K562 (cell line): ENCODE measurements around the gene KIR2DL3. TPM values are rescaled to one million over a fixed set of nuclear protein-coding genes. Genes with fewer than 3 reads are reported as not detected.

ENCODE experiments used
- ATAC-seq: fragments of 200-7000 bp; cut with Tn5 transposase; 3 replicates; pipeline ENCODE4 v1.9.1; 2020; ENCODE audit warnings: moderate library complexity
- BruUV-seq: library from RNA; stranded (reverse); fragments of 400-500 nt; replicated peaks from 2 replicates; lab custom pipeline; 2021; lab: Mats Ljungman, UMichigan
- CTCF ChIA-PET: fragments of 300-600 bp; formaldehyde crosslinking; extraction: SDS; loops from one replicate; lab custom pipeline; 2021; ENCODE audit warnings: low intra/inter-chr PET ratio; lab: Yijun Ruan, JAX
- POLR2A ChIA-PET: fragments of 300-600, 350-650 bp; sonication (Branson Sonifier 250); formaldehyde crosslinking; extraction: SDS; loops from one replicate; lab custom pipeline; 2021; ENCODE audit warnings: antibody characterized with exemption, inconsistent platforms; lab: Yijun Ruan, JAX
- DNase-seq, 4 experiments: peaks; one replicate each; pipeline versions ENCODE4 v3.0.0 to v3.0.0-alpha.2; 2011 to 2018; ENCODE audit warnings: low spot score in 3 of 4, mixed read lengths in 3 of 4; ENCODE audit errors: extremely low read depth in 1 of 4
- FAIRE-seq: peaks from 2 replicates; lab custom pipeline; 2011; peaks lifted over from hg19 to GRCh38; lab: Jason Lieb, UNC
- H2AFZ ChIP-seq: 2 replicates; pipeline ENCODE4 v1.6.0; 2011; ENCODE audit warnings: low read depth, low read length, control low read depth, inconsistent platforms
- H3K27ac ChIP-seq: fragments of 200-600 bp; 3 replicates; pipeline ENCODE4 v1.8.0; 2011; ENCODE audit warnings: low read depth, mild to moderate bottlenecking, control low read depth, inconsistent platforms, low read length, moderate library complexity, mixed read lengths; ENCODE audit errors: extremely low read depth
- H3K27me3 ChIP-seq, 2 experiments: fragments of 300-600 bp in 1 of 2; 2 replicates in 1 of 2; 3 replicates in 1 of 2; pipeline versions ENCODE4 v1.6.0 to v1.8.0; 2011; ENCODE audit warnings: inconsistent platforms in 2 of 2, low read length in 2 of 2, mild to moderate bottlenecking in 1 of 2, mixed read lengths in 1 of 2, moderate library complexity in 1 of 2; ENCODE audit not compliant: control insufficient read depth in 2 of 2, insufficient read depth in 2 of 2
- H3K36me3 ChIP-seq: fragments of 300-600 bp; 3 replicates; pipeline ENCODE4 v1.8.0; 2011; ENCODE audit warnings: mild to moderate bottlenecking, low read length, inconsistent platforms; ENCODE audit not compliant: control insufficient read depth, insufficient read depth
- H3K4me1 ChIP-seq, 2 experiments: fragments of 200-600 bp in 1 of 2; replicated peaks in 1 of 2; 2 replicates in 1 of 2; 3 replicates in 1 of 2; pipeline versions ENCODE4 v1.5.1 to v1.8.0; 2011; ENCODE audit warnings: inconsistent platforms in 2 of 2, low read length in 2 of 2, mild to moderate bottlenecking in 1 of 2, mixed read lengths in 1 of 2, moderate library complexity in 1 of 2; ENCODE audit not compliant: control insufficient read depth in 2 of 2, insufficient read depth in 2 of 2
- H3K4me2 ChIP-seq: 2 replicates; pipeline ENCODE4 v1.6.1; 2011; ENCODE audit warnings: low read length, control low read depth, inconsistent platforms, mixed read lengths; ENCODE audit not compliant: insufficient read depth
- H3K4me3 ChIP-seq: fragments of 200-600 bp; sonication (generic), shearing (Covaris generic); 2 replicates; pipeline ENCODE4 v1.5.1; 2016; ENCODE audit warnings: control low read depth, inconsistent platforms
- H3K79me2 ChIP-seq: fragments of 200-600 bp; 3 replicates; pipeline ENCODE4 v1.8.0; 2011; ENCODE audit warnings: low read length, inconsistent platforms; ENCODE audit not compliant: control insufficient read depth, insufficient read depth
- H3K9ac ChIP-seq, 2 experiments: 2 replicates each; pipeline versions ENCODE4 v1.6.0 to v1.6.1; 2011; ENCODE audit warnings: low read depth in 2 of 2, low read length in 2 of 2, control low read depth in 1 of 2, inconsistent platforms in 1 of 2, mild to moderate bottlenecking in 1 of 2, mixed read lengths in 1 of 2; ENCODE audit not compliant: insufficient read depth in 1 of 2
- H3K9me1 ChIP-seq: one replicate; pipeline ENCODE4 v1.6.0; 2011; ENCODE audit warnings: inconsistent platforms, mild to moderate bottlenecking, low read length, moderate library complexity; ENCODE audit not compliant: control insufficient read depth, insufficient read depth
- H3K9me3 ChIP-seq: replicated peaks from 2 replicates; pipeline ENCODE4 v1.5.1; 2011; ENCODE audit warnings: low read depth, low read length, inconsistent platforms; ENCODE audit not compliant: control insufficient read depth, insufficient read depth
- H4K20me1 ChIP-seq: replicated peaks from 2 replicates; pipeline ENCODE4 v1.6.1; 2011; ENCODE audit warnings: low read length, inconsistent platforms, mixed read lengths; ENCODE audit not compliant: control insufficient read depth, insufficient read depth
- NRF1 ChIP-seq, 2 experiments: fragments of 450-650 bp; IDR thresholded peaks in 1 of 2; conservative IDR thresholded peaks in 1 of 2; 2 replicates each; pipeline ENCODE4 v1.6.1; 2014; ENCODE audit warnings: mild to moderate bottlenecking in 2 of 2
- SMAD2 ChIP-seq: fragments of 150-350 bp; IDR thresholded peaks from 2 replicates; pipeline ENCODE4 v1.6.1; 2014; ENCODE audit warnings: low read depth, mild to moderate bottlenecking, low read length
- STAT5B ChIP-seq: fragments of 250-450 bp; sonication (Bioruptor Pico); IDR thresholded peaks from 2 replicates; pipeline ENCODE4 v1.8.0; 2021; ENCODE audit warnings: mild to moderate bottlenecking, inconsistent platforms
- ZNF24 ChIP-seq: fragments of 450-650 bp; IDR thresholded peaks from 2 replicates; pipeline ENCODE4 v1.6.1; 2016
- WGBS: fragments of 100-300 bp; shearing (Covaris generic); methylation state at CpG from one replicate; pipeline ENCODE4 v1.1.6; 2016; ENCODE audit warnings: low coverage, mixed read lengths; ENCODE audit not compliant: insufficient coverage; ENCODE audit errors: missing lambda C conversion rate; 5-methylcytosine and 5-hydroxymethylcytosine counted together
- in situ Hi-C: fragments of 300-500 bp; cut with MboI; formaldehyde crosslinking; loops from 4 replicates; pipeline ENCODE4 v1.15.0; 2018; ENCODE audit warnings: inconsistent platforms, mixed read lengths
- intact Hi-C: fragments of 100-400 bp; cut with micrococcal nuclease; formaldehyde crosslinking; loops from 2 replicates; pipeline ENCODE4 v1.14.2; 2022
- polyA plus RNA-seq, 8 experiments: library from polyadenylated mRNA; depleted of rRNA in 4 of 8; stranded (reverse) in 5 of 8; unstranded in 3 of 8; fragments of >200 nt; fragmentation: Nextera tagmentation in 2 of 8; fragmentation: Illumina TruSeq in 1 of 8; extraction: Ambion mirVana in 2 of 8; extraction: Trizol in 1 of 8; gene quantifications; 2 replicates each; pipeline versions ENCODE4 v1.2.1 to v1.2.3, GENCODE V29; 2011 to 2014; ENCODE audit warnings: inconsistent platforms in 1 of 8, missing spikeins in 1 of 8
- total RNA-seq, 7 experiments: library from RNA; depleted of rRNA in 6 of 7; stranded (reverse); fragments of >200 nt in 6 of 7; fragmentation: Illumina TruSeq in 2 of 7; extraction: Trizol in 2 of 7; gene quantifications; 2 replicates each; pipeline versions ENCODE4 v1.2.1 to v1.2.3, GENCODE V29; 2011 to 2021; ENCODE audit warnings: low replicate concordance in 1 of 7

Gene KIR2DL3
- total and polyA plus RNA-seq, 9 of the 15 experiments (the other 6 are each of a cell fraction or from before 2014, with no cell fraction given) = not detected

DNA sequence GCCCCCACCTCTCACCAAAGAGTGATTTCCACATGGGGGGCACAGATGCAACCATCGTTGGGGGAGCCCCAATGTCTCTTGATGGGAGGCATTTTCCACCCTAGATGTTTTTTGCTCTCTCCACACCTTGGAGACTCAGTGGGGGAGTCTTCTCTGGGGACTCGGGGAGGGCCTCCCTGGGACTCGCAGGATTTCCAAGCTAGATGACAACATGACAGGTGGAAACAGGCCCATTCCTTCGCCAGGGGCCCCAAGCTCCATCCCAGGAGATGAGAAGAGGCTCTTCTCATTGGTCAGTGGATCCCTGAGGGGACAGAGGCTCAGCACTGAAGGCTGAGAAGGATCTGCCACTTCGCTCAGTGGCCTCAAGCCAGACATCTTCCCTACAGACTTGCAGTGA is 52.4 kb downstream of the KIR2DL3 start:
- FAIRE-seq = no peak
- BruUV-seq = no TSS peak
- TF ChIP-seq STAT5B (CRISPR knock-in tag) (no peak), SMAD2 (no peak)

DNA sequence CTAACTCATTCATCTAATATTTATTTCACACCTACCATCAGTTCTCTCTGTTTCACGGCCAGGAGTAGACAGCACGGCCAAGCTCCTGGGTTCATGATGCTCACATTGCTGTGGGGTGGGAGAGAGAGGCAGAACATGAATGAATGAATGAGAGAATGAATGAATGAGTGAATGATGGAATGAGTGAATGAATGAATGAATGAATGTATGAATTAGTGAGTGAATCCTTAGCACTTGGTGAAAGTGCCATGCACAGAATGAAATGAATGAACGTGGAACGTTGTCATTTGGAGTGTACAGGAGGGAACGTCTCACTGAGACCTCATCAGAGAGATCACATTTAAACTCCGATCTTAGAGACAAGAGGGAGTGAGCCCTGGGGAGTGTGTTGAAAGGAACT is 53.2 kb downstream of the KIR2DL3 start:
- Histone ChIP-seq H3K27ac (no peak overlapping the region), H3K4me2 (no peak overlapping the region), H4K20me1 (no peaks in the 10 kb centered on the region), H3K79me2 (no peaks in the 10 kb centered on the region), H3K27me3 (peaks cover 6 to 29% of the 10 kb centered on the region in 2 experiments; a peak in 4 of 5 replicates), H3K36me3 (no peaks in the 10 kb centered on the region), H2AFZ (no peak overlapping the region), H3K9me1 (no peaks in the 10 kb centered on the region), H3K9ac (no peak overlapping the region), H3K4me3 (no peak overlapping the region), H3K9me3 (no peaks in the 10 kb centered on the region), H3K4me1 (no peaks in the 10 kb centered on the region)
- WGBS = 3% methylated on average over 6 of the region's 6 CpGs
- in situ Hi-C loops = no loop called here
- ChIA-PET POLR2A (no interaction called here), CTCF (no interaction called here)
- FAIRE-seq = no peak
- intact Hi-C loops = no loop called here
- peak; percentile 96 for TF ChIP-seq ZNF24
- TF ChIP-seq NRF1 (conservative IDR thresholded peaks at IDR 0.05 in 1 of 2, IDR thresholded peaks at IDR 0.05 in 1 of 2) = no peak
- no peak for DNase-seq
- BruUV-seq = no TSS peak
- ATAC-seq = no peak

More for the DNA sequence above, 52.4 kb downstream of the KIR2DL3 start:
- Histone ChIP-seq H3K27me3 (peaks cover 4 to 35% of the 10 kb centered on the region in 2 experiments; a peak in 3 of 5 replicates), H3K4me2 (no peak overlapping the region), H4K20me1 (no peaks in the 10 kb centered on the region), H3K36me3 (no peaks in the 10 kb centered on the region), H3K4me3 (no peak overlapping the region), H3K4me1 (no peaks in the 10 kb centered on the region), H3K79me2 (no peaks in the 10 kb centered on the region), H3K27ac (no peak overlapping the region), H3K9me1 (no peaks in the 10 kb centered on the region), H2AFZ (no peak overlapping the region), H3K9ac (no peak overlapping the region), H3K9me3 (no peaks in the 10 kb centered on the region)
- WGBS = 0% methylated on average over 5 of the region's 5 CpGs
- ChIA-PET POLR2A (no interaction called here), CTCF (no interaction called here)
- intact Hi-C loops = no loop called here
- no peak for DNase-seq
- in situ Hi-C loops = no loop called here
- ATAC-seq = no peak
